Type B pancreatic cell (in vitro differentiated cells): ENCODE measurements around the gene DOCK7. TPM values are rescaled to one million over a fixed set of nuclear protein-coding genes. Genes with fewer than 3 reads are reported as not detected.

Experiments
- DNase-seq: peaks from one replicate; pipeline ENCODE4 v3.0.0; 2021; ENCODE audit warnings: mixed read lengths; ENCODE audit not compliant: unreplicated experiment; ENCODE audit errors: extremely low spot score
- H3K27ac Mint-ChIP-seq: 2 replicates; pipeline ENCODE4 v1.8.0; 2021; ENCODE audit warnings: mild to moderate bottlenecking, mixed read lengths
- H3K27me3 Mint-ChIP-seq: 2 replicates; pipeline ENCODE4 v1.8.0; 2021; ENCODE audit warnings: mixed read lengths
- H3K36me3 Mint-ChIP-seq: 2 replicates; pipeline ENCODE4 v1.8.0; 2021; ENCODE audit warnings: mixed read lengths
- H3K4me1 Mint-ChIP-seq: one replicate; pipeline ENCODE4 v1.8.0; 2021; ENCODE audit warnings: mixed read lengths; ENCODE audit not compliant: unreplicated experiment
- H3K4me3 Mint-ChIP-seq: 2 replicates; pipeline ENCODE4 v1.8.0; 2021; ENCODE audit warnings: mild to moderate bottlenecking, mixed read lengths
- H3K9me3 Mint-ChIP-seq: 2 replicates; pipeline ENCODE4 v1.8.0; 2021; ENCODE audit warnings: mixed read lengths
- total RNA-seq: library from RNA; stranded (reverse); gene quantifications from 2 replicates; pipeline ENCODE4 v1.2.1, GENCODE V29; 2021; ENCODE audit warnings: low replicate concordance
- TF ChIP-seq, protein P1 (sequence below): fragments of 200-600 bp; sonication (generic); conservative IDR thresholded peaks from 2 replicates; pipeline ENCODE4 v1.5.0; 2021; ENCODE audit warnings: antibody characterized with exemption, mild to moderate bottlenecking

Gene DOCK7
- total RNA-seq, 1 donor from 2014 or later: 61.1 TPM

DNA sequence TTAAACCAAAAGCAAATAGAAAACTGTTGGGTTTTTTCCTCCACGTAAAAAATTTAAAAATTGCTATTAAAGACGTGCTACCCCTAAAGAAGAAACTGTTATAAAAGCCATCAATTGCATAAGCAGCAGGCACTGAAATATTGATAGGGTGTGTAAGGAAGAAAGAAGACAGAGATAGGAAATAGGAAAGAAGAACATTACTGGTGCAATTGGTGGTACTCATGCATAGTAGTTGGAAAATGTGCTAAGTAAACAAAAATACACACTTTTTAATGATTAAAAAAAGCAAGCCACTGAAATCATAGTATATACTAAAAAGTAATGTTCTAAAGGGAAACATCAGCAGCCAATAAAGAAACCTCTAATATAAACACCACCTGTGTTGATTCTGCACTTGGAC, 143.6 kb downstream of the DOCK7 start:
- Mint-ChIP-seq H3K9me3 (no peaks in the 10 kb centered on the region), H3K36me3 (peaks cover under 1% of the 10 kb centered on the region), H3K27ac (no peak overlapping the region), H3K27me3 (no peaks in the 10 kb centered on the region), H3K4me1 (no peaks in the 10 kb centered on the region), H3K4me3 (no peak overlapping the region)
- TF ChIP-seq, protein P1, sequence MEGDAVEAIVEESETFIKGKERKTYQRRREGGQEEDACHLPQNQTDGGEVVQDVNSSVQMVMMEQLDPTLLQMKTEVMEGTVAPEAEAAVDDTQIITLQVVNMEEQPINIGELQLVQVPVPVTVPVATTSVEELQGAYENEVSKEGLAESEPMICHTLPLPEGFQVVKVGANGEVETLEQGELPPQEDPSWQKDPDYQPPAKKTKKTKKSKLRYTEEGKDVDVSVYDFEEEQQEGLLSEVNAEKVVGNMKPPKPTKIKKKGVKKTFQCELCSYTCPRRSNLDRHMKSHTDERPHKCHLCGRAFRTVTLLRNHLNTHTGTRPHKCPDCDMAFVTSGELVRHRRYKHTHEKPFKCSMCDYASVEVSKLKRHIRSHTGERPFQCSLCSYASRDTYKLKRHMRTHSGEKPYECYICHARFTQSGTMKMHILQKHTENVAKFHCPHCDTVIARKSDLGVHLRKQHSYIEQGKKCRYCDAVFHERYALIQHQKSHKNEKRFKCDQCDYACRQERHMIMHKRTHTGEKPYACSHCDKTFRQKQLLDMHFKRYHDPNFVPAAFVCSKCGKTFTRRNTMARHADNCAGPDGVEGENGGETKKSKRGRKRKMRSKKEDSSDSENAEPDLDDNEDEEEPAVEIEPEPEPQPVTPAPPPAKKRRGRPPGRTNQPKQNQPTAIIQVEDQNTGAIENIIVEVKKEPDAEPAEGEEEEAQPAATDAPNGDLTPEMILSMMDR: no peak
- DNase-seq: no peak

DNA sequence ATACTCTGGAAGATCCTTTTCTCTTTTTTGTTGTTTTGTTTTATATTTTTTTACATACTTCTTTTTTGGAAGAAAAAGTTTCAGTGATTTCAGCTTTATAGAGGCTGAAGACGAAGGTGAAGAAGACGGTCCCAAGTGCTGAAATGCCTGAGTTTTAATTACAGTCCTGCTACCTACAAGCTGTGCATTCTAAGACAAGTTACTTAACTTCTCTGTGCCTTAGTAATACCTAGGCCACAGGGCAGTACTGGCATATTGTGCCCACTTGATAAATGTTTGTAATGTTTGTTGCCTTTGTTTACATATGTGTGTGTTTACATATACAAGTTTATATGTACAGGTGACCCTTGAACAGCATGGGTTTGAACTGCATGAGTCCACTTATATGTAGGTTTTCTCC, 147.1 kb downstream of the DOCK7 start:
- DNase-seq: no peak
- no peak overlapping the region for H3K4me3 Mint-ChIP-seq
- H3K4me1 Mint-ChIP-seq: no peaks in the 10 kb centered on the region
- no peaks in the 10 kb centered on the region for H3K27me3 Mint-ChIP-seq
- peaks cover 4% of the 10 kb centered on the region for H3K36me3 Mint-ChIP-seq
- TF ChIP-seq, protein P1: no peak
- no peaks in the 10 kb centered on the region for H3K9me3 Mint-ChIP-seq
- no peak overlapping the region for H3K27ac Mint-ChIP-seq

DNA sequence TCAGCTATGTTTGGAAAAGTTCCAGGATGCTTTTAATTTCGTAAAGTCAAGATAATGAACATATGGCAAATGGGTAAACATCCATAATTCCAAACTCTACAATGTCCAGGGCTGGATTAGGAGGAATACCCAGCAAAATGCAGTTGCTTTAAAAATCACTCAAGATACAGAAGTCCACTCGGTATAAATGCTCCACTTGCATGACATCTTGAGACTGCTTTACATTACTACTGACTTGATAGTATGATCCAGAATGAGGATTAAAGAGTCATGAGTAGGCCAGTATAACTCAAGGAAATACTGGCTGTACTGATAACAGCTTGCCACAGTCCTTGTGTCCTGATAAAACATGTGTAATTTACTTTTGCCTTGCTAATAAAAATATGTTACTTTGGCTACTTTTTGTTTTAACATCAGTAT, 149.1 kb downstream of the DOCK7 start:
- Mint-ChIP-seq H3K4me3 (no peak overlapping the region), H3K27me3 (no peaks in the 10 kb centered on the region), H3K4me1 (no peaks in the 10 kb centered on the region), H3K36me3 (peaks cover 7% of the 10 kb centered on the region), H3K27ac (no peak overlapping the region), H3K9me3 (no peaks in the 10 kb centered on the region)
- TF ChIP-seq, protein P1: no peak
- no peak for DNase-seq

DNA sequence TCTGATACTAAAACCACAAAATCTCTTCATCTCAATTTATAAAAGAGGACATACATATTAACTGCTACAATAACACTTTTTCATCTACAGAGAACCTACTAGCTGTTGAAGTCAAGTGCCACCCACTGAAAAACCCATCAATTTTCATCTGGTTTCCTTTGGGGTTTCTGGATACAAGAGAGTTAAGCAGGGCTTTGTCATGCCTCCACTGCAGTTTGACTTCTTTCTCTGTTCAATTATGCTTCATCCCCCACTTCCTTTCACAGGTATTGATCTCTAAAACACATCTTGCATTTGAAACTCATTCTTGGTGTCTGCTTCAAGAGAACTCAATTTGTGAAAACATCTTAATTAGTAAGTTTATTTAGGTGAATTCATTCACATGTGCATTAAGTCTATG, 151.3 kb downstream of the DOCK7 start:
- DNase-seq: no peak
- Mint-ChIP-seq H3K9me3 (no peaks in the 10 kb centered on the region), H3K36me3 (peaks cover 7% of the 10 kb centered on the region), H3K27ac (no peak overlapping the region), H3K4me1 (no peaks in the 10 kb centered on the region), H3K27me3 (no peaks in the 10 kb centered on the region), H3K4me3 (no peak overlapping the region)
- TF ChIP-seq, protein P1: no peak

DNA sequence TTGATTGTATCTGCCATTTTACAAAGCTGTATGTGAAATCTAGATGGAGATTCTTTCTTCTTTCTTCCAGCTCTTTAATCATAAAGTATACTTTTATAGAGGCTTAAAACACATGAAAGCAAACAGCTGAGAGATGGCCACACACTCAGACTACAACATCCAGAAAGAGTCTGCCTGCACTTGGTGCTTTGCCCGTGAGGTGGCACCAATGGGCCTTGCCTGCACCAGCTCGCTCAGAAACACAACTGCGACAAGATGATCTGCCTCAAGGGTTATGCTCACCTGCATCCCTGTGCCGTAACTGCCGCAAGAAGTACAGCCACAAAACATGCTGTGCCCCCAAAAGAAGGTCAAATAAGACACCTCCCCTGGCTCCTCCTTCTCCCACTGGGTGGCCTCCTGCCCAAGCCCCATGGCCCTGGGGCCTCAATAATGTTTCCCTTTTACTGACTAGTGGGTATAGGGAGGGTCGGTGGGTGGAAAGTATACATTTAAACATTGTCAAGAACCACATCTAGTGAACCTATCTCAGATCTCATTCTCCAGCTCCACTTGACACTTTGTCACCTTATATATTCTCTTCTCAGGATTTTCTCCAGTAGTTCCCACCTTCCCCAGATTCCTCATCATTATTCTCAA, 157.6 kb downstream of the DOCK7 start:
- Mint-ChIP-seq H3K36me3 (peaks cover 13% of the 10 kb centered on the region), H3K4me3 (no peak overlapping the region)

More for the DNA sequence above, 157.6 kb downstream of the DOCK7 start:
- TF ChIP-seq, protein P1: peak; percentile 78
- Mint-ChIP-seq H3K4me1 (no peaks in the 10 kb centered on the region), H3K27me3 (no peaks in the 10 kb centered on the region), H3K9me3 (no peaks in the 10 kb centered on the region), H3K27ac (no peak overlapping the region)
- no peak for DNase-seq
